Natural killer cell (primary cell): ENCODE data around the gene NUDT16L1. TPM values are rescaled to one million over a fixed set of nuclear protein-coding genes. Genes with fewer than 3 reads are reported as not detected.
A peak's percentile ranks its signal among the peaks of the same experiment; 100 is the strongest.
"Not testable (repeated sequence)": the region's sequence is repeated elsewhere in the genome, so short reads cannot be mapped to it uniquely, and the experiment has no call there.

Experiments used
- ATAC-seq, 3 donors: fragments of 150-1000 bp in 2 of 3; fragments of 200-7000 bp in 1 of 3; cut with Tn5 transposase; 1 replicate in 1 of 3; 2 replicates in 2 of 3; pipeline ENCODE4 v1.10.0; 2021; ENCODE audit warnings: mild to moderate bottlenecking in 2 of 3, moderate library complexity in 2 of 3
- DNase-seq, 2 donors: peaks; one replicate each; pipeline versions ENCODE4 v3.0.0 to v3.0.0-alpha.2; 2013 to 2021; ENCODE audit warnings: mixed read lengths in 1 of 2
- H3K27ac ChIP-seq: one replicate; pipeline ENCODE4 v1.5.1; 2013; ENCODE audit warnings: mild to moderate bottlenecking, low read length
- H3K27me3 ChIP-seq: one replicate; pipeline ENCODE4 v1.6.1; 2013; ENCODE audit warnings: low read length; ENCODE audit not compliant: control insufficient read depth, insufficient read depth
- H3K36me3 ChIP-seq: one replicate; pipeline ENCODE4 v1.6.1; 2013; ENCODE audit warnings: low read length; ENCODE audit not compliant: control insufficient read depth, insufficient read depth
- H3K4me1 ChIP-seq: one replicate; pipeline ENCODE4 v1.6.1; 2013; ENCODE audit warnings: low read length; ENCODE audit not compliant: control insufficient read depth, insufficient read depth
- H3K4me3 ChIP-seq: one replicate; pipeline ENCODE4 v1.5.1; 2013; ENCODE audit warnings: low read length
- H3K9me3 ChIP-seq: one replicate; pipeline ENCODE4 v1.6.1; 2013; ENCODE audit warnings: low read length; ENCODE audit not compliant: control insufficient read depth, insufficient read depth
- H3K27ac Mint-ChIP-seq, 2 donors: one replicate each; pipeline ENCODE4 v1.8.0; 2022; ENCODE audit warnings: mild to moderate bottlenecking in 2 of 2, mixed read lengths in 2 of 2, moderate library complexity in 1 of 2
- H3K27me3 Mint-ChIP-seq, 2 donors: one replicate each; pipeline ENCODE4 v1.8.0; 2022; ENCODE audit warnings: low read depth in 2 of 2, mixed read lengths in 2 of 2
- H3K36me3 Mint-ChIP-seq: one replicate; pipeline ENCODE4 v1.8.0; 2022; ENCODE audit warnings: mixed read lengths
- H3K4me1 Mint-ChIP-seq, 2 donors: one replicate each; pipeline ENCODE4 v1.8.0; 2022; ENCODE audit warnings: mixed read lengths in 2 of 2
- H3K4me3 Mint-ChIP-seq: one replicate; pipeline ENCODE4 v1.8.0; 2022; ENCODE audit warnings: mild to moderate bottlenecking, moderate library complexity, mixed read lengths
- H3K9me3 Mint-ChIP-seq, 2 donors: one replicate each; pipeline ENCODE4 v1.8.0; 2022; ENCODE audit warnings: mixed read lengths in 2 of 2
- CTCF ChIP-seq: fragments of 200-600 bp; IDR thresholded peaks from one replicate; pipeline ENCODE4 v1.8.0; 2022; ENCODE audit warnings: antibody characterized with exemption
- WGBS: methylation state at CpG from one replicate; pipeline ENCODE4 v1.1.7; 2013; ENCODE audit warnings: missing lambda C conversion rate; ENCODE audit not compliant: insufficient coverage; 5-methylcytosine and 5-hydroxymethylcytosine counted together
- intact Hi-C: fragments of 100-400 bp; cut with micrococcal nuclease; formaldehyde crosslinking; loops from one replicate; pipeline ENCODE4 v1.14.2; 2022
- total RNA-seq, 4 donors: library from RNA; stranded (reverse); fragments of 120-200 nt in 1 of 4; gene quantifications; one replicate each; pipeline versions ENCODE4 v1.2.3 to v1.2.4, GENCODE V29; 2013 to 2022

NUDT16L1 gene
- total RNA-seq, 3 donors from 2014 or later (not counting 1 experiment from before 2014, with no cell fraction given): 30.8 to 39.1 (median 35.0) TPM

DNA sequence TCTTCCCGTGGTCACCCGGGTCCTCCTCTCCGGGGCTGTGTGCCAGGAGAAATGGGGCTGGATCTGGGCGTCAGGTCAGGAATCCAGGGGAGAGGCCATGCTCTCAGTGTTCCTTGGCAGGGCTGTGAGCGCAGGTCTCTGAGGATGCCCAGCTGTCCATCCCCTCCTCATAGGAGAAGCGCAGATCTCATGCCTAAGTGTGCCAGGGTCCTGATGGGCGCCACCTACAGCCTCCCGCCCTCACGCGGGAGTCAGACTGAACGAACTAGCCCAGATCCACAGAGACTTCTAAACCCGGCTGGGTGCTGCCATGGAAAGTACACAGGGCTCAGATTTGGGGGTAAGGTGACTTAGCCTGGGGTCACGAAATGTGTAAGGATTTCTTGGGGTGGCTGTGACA, 44.4 kb upstream of the NUDT16L1 start:
- peaks cover 24% of the 10 kb centered on the region for H3K36me3 ChIP-seq
- Mint-ChIP-seq H3K4me1 (peaks cover 29 to 39% of the 10 kb centered on the region in 2 donors), H3K4me3 (no peak overlapping the region), H3K27me3 (no peaks in the 10 kb centered on the region), H3K36me3 (no peaks in the 10 kb centered on the region), H3K27ac (peak overlapping the region; percentile 28 to 83), H3K9me3 (no peaks in the 10 kb centered on the region)
- no peaks in the 10 kb centered on the region for H3K27me3 ChIP-seq
- peaks cover 14% of the 10 kb centered on the region for H3K4me1 ChIP-seq
- WGBS: 97% methylated on average over 13 of the region's 13 CpGs
- no peaks in the 10 kb centered on the region for H3K9me3 ChIP-seq
- intact Hi-C loops: no loop called here
- H3K27ac ChIP-seq: no peak overlapping the region
- no peak overlapping the region for H3K4me3 ChIP-seq
- DNase-seq: no peak
- ATAC-seq: peak in 1 of 3 donors; percentile 21
- no peak for TF ChIP-seq CTCF

DNA sequence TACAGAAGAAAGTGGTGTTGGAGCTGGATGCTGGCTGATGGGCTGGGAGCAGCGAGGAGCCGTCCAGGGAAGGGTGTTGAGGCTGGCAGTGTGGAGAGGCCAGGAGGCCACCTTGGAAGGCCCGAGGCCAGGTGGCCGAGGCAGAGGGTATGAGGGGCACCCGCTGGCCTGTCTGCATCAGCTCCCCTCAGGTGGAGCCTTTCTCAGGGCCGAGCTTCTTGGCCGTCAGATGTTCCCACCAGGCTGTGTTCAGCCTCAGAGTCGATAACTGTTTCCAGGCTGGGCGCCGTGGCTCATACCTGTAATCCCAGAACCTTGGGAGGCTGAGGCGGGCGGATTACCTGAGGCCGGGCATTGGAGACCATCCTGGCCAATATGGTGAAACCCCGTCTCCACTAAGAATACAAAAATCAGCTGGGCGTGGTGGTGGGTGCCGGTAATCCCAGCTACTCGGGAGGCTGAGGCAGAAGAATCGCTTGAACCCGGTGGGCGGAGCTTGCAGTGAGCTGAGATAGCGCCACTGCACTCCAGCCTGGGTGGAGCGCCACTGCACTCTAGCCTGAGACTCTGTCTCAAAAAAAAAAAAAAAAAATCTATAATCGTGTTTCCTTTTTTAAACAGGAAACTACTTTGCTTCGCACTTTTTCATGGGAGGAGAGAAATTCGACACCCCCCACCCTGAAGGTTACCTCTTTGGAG, 43.5 kb upstream of the NUDT16L1 start:
- H3K27ac ChIP-seq: no peak overlapping the region
- TF ChIP-seq CTCF: no peak
- no peaks in the 10 kb centered on the region for H3K27me3 ChIP-seq
- intact Hi-C loops: no loop called here
- no peaks in the 10 kb centered on the region for H3K9me3 Mint-ChIP-seq
- H3K4me3 ChIP-seq: no peak overlapping the region
- H3K36me3 Mint-ChIP-seq: no peaks in the 10 kb centered on the region
- WGBS: 96% methylated on average over 22 of the region's 25 CpGs
- peak; percentile 42 to 51 (median 43) for ATAC-seq
- peaks cover 32% of the 10 kb centered on the region for H3K36me3 ChIP-seq
- H3K4me1 Mint-ChIP-seq: peaks cover 29 to 39% of the 10 kb centered on the region in 2 donors
- peaks cover 14% of the 10 kb centered on the region for H3K4me1 ChIP-seq
- no peaks in the 10 kb centered on the region for H3K9me3 ChIP-seq
- H3K4me3 Mint-ChIP-seq: no peak overlapping the region
- H3K27me3 Mint-ChIP-seq: no peaks in the 10 kb centered on the region
- DNase-seq: peak in 1 of 2 donors; percentile 40
- peak overlapping the region; percentile 51 to 83 for H3K27ac Mint-ChIP-seq

GRCh38 chr16:4650443-4651074, 42.8 kb upstream of the NUDT16L1 start:
- TF ChIP-seq CTCF: peak; percentile 80
- H3K9me3 ChIP-seq, H3K27me3 Mint-ChIP-seq, H3K27me3 ChIP-seq, H3K4me3 ChIP-seq, intact Hi-C loops, H3K36me3 Mint-ChIP-seq, H3K27ac ChIP-seq, H3K9me3 Mint-ChIP-seq, H3K4me3 Mint-ChIP-seq: not testable (repeated sequence)
- H3K36me3 ChIP-seq: peaks cover 35% of the 10 kb centered on the region
- H3K4me1 ChIP-seq: peaks cover 14% of the 10 kb centered on the region
- 89% methylated on average over 15 of the region's 15 CpGs for WGBS
- ATAC-seq (peak; percentile 69 to 85 (median 79)), DNase-seq (peak; percentile 71 to 90)
- peaks cover 24 to 35% of the 10 kb centered on the region in 2 donors for H3K4me1 Mint-ChIP-seq
- peak overlapping the region; percentile 51 to 72 for H3K27ac Mint-ChIP-seq
